ENCODE measurements around the gene ATP6V1E1. TPM values are rescaled to one million over a fixed set of nuclear protein-coding genes. Genes with fewer than 3 reads are reported as not detected.

ATP6V1E1 gene
- total RNA-seq, 1 experiment from 2014 or later = 89.2 TPM

GRCh38 chr22:17554814-17555213 lies 73.7 kb downstream of the ATP6V1E1 start:
- H3K4me1 ChIP-seq (ENCODE audit: insufficient read depth, low read length) = no peaks in the 10 kb centered on the region
- no peak overlapping the region for H2AFZ ChIP-seq (ENCODE audit: low read length)
- no peak overlapping the region for H4K8ac ChIP-seq (replicated peaks; ENCODE audit: insufficient read length, low read depth, low read length)
- H3K79me1 ChIP-seq (ENCODE audit: insufficient read depth, low read depth, low read length, poor library complexity, severe bottlenecking) = no peaks in the 10 kb centered on the region
- H3K27ac ChIP-seq (ENCODE audit: insufficient read length, low read depth, low read length) = no peak overlapping the region
- peaks cover 4 to 8% of the 10 kb centered on the region in 2 experiments; a peak in 3 of 5 replicates for H3K9me3 Mint-ChIP-seq
- H3K9me3 ChIP-seq (ENCODE audit: control insufficient read depth, low read depth, low read length) = no peaks in the 10 kb centered on the region
- no peak overlapping the region for H3T11ph ChIP-seq (ENCODE audit: low read length)
- H3K56ac ChIP-seq (ENCODE audit: insufficient read length, low read depth, low read length) = no peak overlapping the region
- no peak overlapping the region for H2BK12ac ChIP-seq (ENCODE audit: insufficient read length, low read depth, low read length)
- H3K4me3 Mint-ChIP-seq = no peak overlapping the region
- peaks cover 69 to 96% (median 92%) of the 10 kb centered on the region in 3 experiments for H3K36me3 Mint-ChIP-seq (ENCODE audit: insufficient read depth in 1 of 3, low read depth in 3 of 3)
- no peaks in the 10 kb centered on the region for H3K27me3 ChIP-seq (ENCODE audit: insufficient read depth, low read length)
- 0 out of 2 replicates have a peak, but pooled peaks cover 1% of the 10 kb centered on the region for H3K79me2 ChIP-seq (ENCODE audit: insufficient read depth, low read length)
- H2AK5ac ChIP-seq (ENCODE audit: insufficient read length, low read length) = no peak overlapping the region
- no peak for TF ChIP-seq CTCF (conservative IDR thresholded peaks at IDR 0.05)
- H4K91ac ChIP-seq (ENCODE audit: insufficient read length, low read depth, low read length) = no peak overlapping the region
- H2BK15ac ChIP-seq (ENCODE audit: low read depth, low read length) = no peak overlapping the region
- H3K27ac Mint-ChIP-seq = peak overlapping the region in 1 of 3 experiments; percentile 40; a peak in 2 of 7 replicates
- no peak overlapping the region for H3K4me2 ChIP-seq (ENCODE audit: insufficient read depth, insufficient read length, low read length)
- no peak overlapping the region for H2BK5ac ChIP-seq (ENCODE audit: insufficient read length, low read length)
- H4K20me1 ChIP-seq (ENCODE audit: control insufficient read depth, insufficient read depth, insufficient read length) = no peaks in the 10 kb centered on the region
- no peak overlapping the region for H3K18ac ChIP-seq (ENCODE audit: insufficient read length, low read depth, low read length)
- no peaks in the 10 kb centered on the region for H3K23me2 ChIP-seq (ENCODE audit: insufficient read length, low read depth, low read length, poor library complexity, severe bottlenecking)
- H3K4me1 Mint-ChIP-seq = no peaks in the 10 kb centered on the region
- DNase-seq = no peak
- H3K4ac ChIP-seq (ENCODE audit: low read depth, low read length) = no peak overlapping the region
- no CpG with 5 or more reads among the region's 4 CpGs for WGBS (ENCODE audit: extremely low coverage, insufficient read length, low lambda C conversion rate)
- no peaks in the 10 kb centered on the region for H3K27me3 Mint-ChIP-seq (ENCODE audit: low read depth)
- no peak overlapping the region for H4K5ac ChIP-seq (ENCODE audit: insufficient read length, low read depth, low read length)
- H2BK20ac ChIP-seq (ENCODE audit: low read depth, low read length, poor library complexity, severe bottlenecking) = no peak overlapping the region
- H3K9ac ChIP-seq (ENCODE audit: extremely low read depth, insufficient read length, low read length) = no peak overlapping the region
- H3K23ac ChIP-seq (ENCODE audit: insufficient read length, low read depth, low read length) = no peak overlapping the region
- H3K14ac ChIP-seq (ENCODE audit: insufficient read depth, low read length) = no peak overlapping the region
- H2BK120ac ChIP-seq (ENCODE audit: low read depth, low read length, poor library complexity, severe bottlenecking) = no peak overlapping the region
